ENCODE results near the gene PCDHGB2. TPM values are rescaled to one million over a fixed set of nuclear protein-coding genes. Genes with fewer than 3 reads are reported as not detected.
"Not testable (repeated sequence)": the region's sequence is repeated elsewhere in the genome, so short reads cannot be mapped to it uniquely, and the experiment has no call there.

PCDHGB2 gene
- polyA plus RNA-seq, 1 donor (not counting 4 experiments of a cell fraction or from before 2014, with no cell fraction given), result 0.12 TPM

DNA sequence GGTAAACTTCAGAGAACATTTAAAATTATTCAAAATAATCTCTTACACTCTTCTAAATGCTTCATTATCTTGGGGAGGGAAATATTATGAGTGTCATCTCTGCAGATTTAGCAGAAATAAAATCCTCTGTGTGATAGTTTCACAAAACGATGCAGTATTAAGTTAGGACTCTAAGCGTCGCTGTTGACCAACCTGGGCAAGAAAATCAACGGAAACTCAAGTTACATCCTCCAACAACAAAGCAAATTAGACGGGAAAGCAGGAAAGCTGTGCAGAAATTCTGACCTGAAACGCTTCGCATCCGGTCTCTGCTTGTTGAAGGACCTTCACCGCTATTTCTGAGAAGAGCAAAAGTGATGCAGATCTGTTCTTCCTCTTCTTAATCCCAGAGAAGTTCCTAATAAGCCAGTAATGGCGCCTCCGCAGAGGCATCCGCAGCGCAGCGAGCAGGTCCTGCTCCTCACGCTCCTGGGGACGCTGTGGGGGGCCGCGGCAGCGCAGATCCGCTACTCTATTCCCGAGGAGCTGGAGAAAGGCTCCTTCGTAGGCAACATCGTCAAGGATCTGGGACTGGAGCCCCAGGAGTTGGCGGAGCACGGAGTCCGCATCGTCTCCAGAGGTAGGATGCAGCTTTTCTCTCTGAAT, 14.0 kb downstream of the PCDHGB2 start, which contains the start of gene PCDHGA6:
Gene PCDHGA6 (plus strand): TSS at position 219 of the 645 bp plus-strand sequence. CDS start 193 bp downstream, at position 412.
- H2AFZ ChIP-seq (ENCODE audit: control insufficient read depth, low read length), result peak within 1 kb of the TSS; percentile 11
- no peaks in the 10 kb centered on the region for H3K9me1 ChIP-seq (ENCODE audit: control insufficient read depth, extremely low read depth, insufficient read depth, low read length)
- peak within 1 kb of the TSS; percentile 7 for H3K4me2 ChIP-seq (ENCODE audit: control insufficient read depth, extremely low read depth, insufficient read depth, low read depth, low read length)
- no peaks in the 10 kb centered on the region for H3K36me3 ChIP-seq (ENCODE audit: control insufficient read depth in 2 of 2, extremely low read depth in 1 of 2, insufficient read depth in 2 of 2, low read length in 2 of 2)
- no peak within 1 kb of the TSS for H3K9ac ChIP-seq (ENCODE audit: control insufficient read depth, extremely low read depth, insufficient read depth, low read length)
- DNase-seq (ENCODE audit: low read depth, low spot score) (no peak), FAIRE-seq (no peak)
- peak in 2 of 3 experiments; percentile 31 to 33 for TF ChIP-seq CTCF (optimal IDR thresholded peaks at IDR 0.05 in 1 of 3, IDR thresholded peaks at IDR 0.05 in 1 of 3, conservative IDR thresholded peaks at IDR 0.05 in 1 of 3; ENCODE audit: extremely low read depth in 1 of 3, insufficient read depth in 2 of 3, low read length in 3 of 3)
- no peak for TF ChIP-seq EZH2 (IDR thresholded peaks at IDR 0.05; ENCODE audit: low read length)
- H4K20me1 ChIP-seq (ENCODE audit: control insufficient read depth, extremely low read depth, insufficient read depth, low read length), result no peaks in the 10 kb centered on the region
- H3K9me3 ChIP-seq (ENCODE audit: control insufficient read depth, low read depth, low read length), result peaks cover 24% of the 10 kb centered on the region
- peaks cover 33% of the 10 kb centered on the region for H3K27me3 ChIP-seq (ENCODE audit: control insufficient read depth, extremely low read depth, insufficient read depth, low read length)
- H3K4me1 ChIP-seq (ENCODE audit: control insufficient read depth, extremely low read depth, insufficient read depth, low read length), result no peaks in the 10 kb centered on the region
- H3K27ac ChIP-seq (ENCODE audit: control insufficient read depth, insufficient read depth, low read length), result no peak within 1 kb of the TSS
- no peak within 1 kb of the TSS for H3K4me3 ChIP-seq (ENCODE audit: control insufficient read depth in 2 of 3, extremely low read depth in 1 of 3, insufficient read depth in 2 of 3, low read depth in 1 of 3, low read length in 3 of 3)
- dilution Hi-C loops (cut with MboI; ENCODE audit: extremely low pct_ligation_motif_present, low sequenced_read_pairs), result no loop called here
- H3K79me2 ChIP-seq (ENCODE audit: control insufficient read depth, insufficient read depth, low read length), result no peaks in the 10 kb centered on the region

GRCh38 chr5:141374627-141375026, 14.8 kb downstream of the PCDHGB2 start:
- dilution Hi-C loops (cut with MboI; ENCODE audit: extremely low pct_ligation_motif_present, low sequenced_read_pairs), result no loop called here
- peaks cover 33% of the 10 kb centered on the region for H3K27me3 ChIP-seq (ENCODE audit: control insufficient read depth, extremely low read depth, insufficient read depth, low read length)
- peaks cover 24% of the 10 kb centered on the region for H3K9me3 ChIP-seq (ENCODE audit: control insufficient read depth, low read depth, low read length)
- no peak overlapping the region for H2AFZ ChIP-seq (ENCODE audit: control insufficient read depth, low read length)
- H3K4me2 ChIP-seq (ENCODE audit: control insufficient read depth, extremely low read depth, insufficient read depth, low read depth, low read length), result no peak overlapping the region
- H3K9ac ChIP-seq (ENCODE audit: control insufficient read depth, extremely low read depth, insufficient read depth, low read length), result no peak overlapping the region
- H3K36me3 ChIP-seq (ENCODE audit: control insufficient read depth in 2 of 2, extremely low read depth in 1 of 2, insufficient read depth in 2 of 2, low read length in 2 of 2), result no peaks in the 10 kb centered on the region
- H3K4me1 ChIP-seq (ENCODE audit: control insufficient read depth, extremely low read depth, insufficient read depth, low read length), result no peaks in the 10 kb centered on the region
- DNase-seq (ENCODE audit: low read depth, low spot score), result no peak
- no peaks in the 10 kb centered on the region for H3K9me1 ChIP-seq (ENCODE audit: control insufficient read depth, extremely low read depth, insufficient read depth, low read length)
- no peaks in the 10 kb centered on the region for H3K79me2 ChIP-seq (ENCODE audit: control insufficient read depth, insufficient read depth, low read length)
- no peak for TF ChIP-seq EZH2 (IDR thresholded peaks at IDR 0.05; ENCODE audit: low read length)
- TF ChIP-seq CTCF (optimal IDR thresholded peaks at IDR 0.05 in 1 of 3, IDR thresholded peaks at IDR 0.05 in 1 of 3, conservative IDR thresholded peaks at IDR 0.05 in 1 of 3; ENCODE audit: extremely low read depth in 1 of 3, insufficient read depth in 2 of 3, low read length in 3 of 3), result no peak
- no peaks in the 10 kb centered on the region for H4K20me1 ChIP-seq (ENCODE audit: control insufficient read depth, extremely low read depth, insufficient read depth, low read length)
- H3K4me3 ChIP-seq (ENCODE audit: control insufficient read depth in 2 of 3, extremely low read depth in 1 of 3, insufficient read depth in 2 of 3, low read depth in 1 of 3, low read length in 3 of 3), result no peak overlapping the region
- H3K27ac ChIP-seq (ENCODE audit: control insufficient read depth, insufficient read depth, low read length), result no peak overlapping the region
- no peak for FAIRE-seq

DNA sequence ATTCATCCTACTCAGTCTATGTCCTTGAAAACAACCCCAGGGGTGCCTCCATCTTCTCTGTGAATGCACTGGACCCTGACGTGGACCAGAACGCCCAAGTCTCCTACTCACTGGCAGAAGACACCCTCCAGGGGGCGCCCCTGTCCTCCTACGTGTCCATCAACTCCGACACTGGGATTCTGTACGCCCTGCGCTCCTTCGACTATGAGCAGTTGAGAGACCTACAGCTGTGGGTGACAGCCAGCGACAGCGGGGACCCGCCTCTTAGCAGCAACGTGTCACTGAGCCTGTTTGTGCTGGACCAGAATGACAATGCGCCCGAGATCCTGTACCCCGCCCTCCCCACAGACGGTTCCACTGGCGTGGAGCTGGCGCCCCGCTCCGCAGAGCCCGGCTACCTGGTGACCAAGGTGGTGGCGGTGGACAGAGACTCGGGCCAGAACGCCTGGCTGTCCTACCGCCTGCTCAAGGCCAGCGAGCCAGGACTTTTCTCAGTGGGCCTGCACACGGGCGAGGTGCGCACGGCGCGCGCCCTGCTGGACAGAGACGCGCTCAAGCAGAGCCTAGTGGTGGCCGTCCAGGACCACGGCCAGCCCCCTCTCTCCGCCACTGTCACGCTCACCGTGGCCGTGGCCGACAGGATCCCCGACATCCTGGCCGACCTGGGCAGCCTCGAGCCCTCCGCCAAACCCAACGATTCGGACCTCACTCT, 15.8 kb downstream of the PCDHGB2 start:
- H3K4me3 ChIP-seq (ENCODE audit: control insufficient read depth in 2 of 3, extremely low read depth in 1 of 3, insufficient read depth in 2 of 3, low read depth in 1 of 3, low read length in 3 of 3); H3K9me1 ChIP-seq (ENCODE audit: control insufficient read depth, extremely low read depth, insufficient read depth, low read length); H4K20me1 ChIP-seq (ENCODE audit: control insufficient read depth, extremely low read depth, insufficient read depth, low read length); H3K9ac ChIP-seq (ENCODE audit: control insufficient read depth, extremely low read depth, insufficient read depth, low read length); DNase-seq (ENCODE audit: low read depth, low spot score); H2AFZ ChIP-seq (ENCODE audit: control insufficient read depth, low read length); dilution Hi-C loops (cut with MboI; ENCODE audit: extremely low pct_ligation_motif_present, low sequenced_read_pairs); H3K79me2 ChIP-seq (ENCODE audit: control insufficient read depth, insufficient read depth, low read length); H3K4me2 ChIP-seq (ENCODE audit: control insufficient read depth, extremely low read depth, insufficient read depth, low read depth, low read length); FAIRE-seq; H3K36me3 ChIP-seq (ENCODE audit: control insufficient read depth in 2 of 2, extremely low read depth in 1 of 2, insufficient read depth in 2 of 2, low read length in 2 of 2); H3K27ac ChIP-seq (ENCODE audit: control insufficient read depth, insufficient read depth, low read length); H3K4me1 ChIP-seq (ENCODE audit: control insufficient read depth, extremely low read depth, insufficient read depth, low read length): not testable (repeated sequence)
- Histone ChIP-seq H3K27me3 (ENCODE audit: control insufficient read depth, extremely low read depth, insufficient read depth, low read length) (peaks cover 26% of the 10 kb centered on the region), H3K9me3 (ENCODE audit: control insufficient read depth, low read depth, low read length) (peaks cover 23% of the 10 kb centered on the region)
